Iris pigment epithelial cell (primary cell): ENCODE data around the gene C1orf210.

Experiments
- DNase-seq: peaks from one replicate; pipeline ENCODE4 v3.0.0-alpha.2; 2011; ENCODE audit warnings: low read depth

Gene C1orf210

GRCh38 chr1:43247256-43247921 lies 38.0 kb downstream of the C1orf210 start:
- no peak for DNase-seq

GRCh38 chr1:43246466-43247213 lies 38.7 kb downstream of the C1orf210 start:
- no peak for DNase-seq

GRCh38 chr1:43243299-43243698 lies 42.1 kb downstream of the C1orf210 start:
- DNase-seq = no peak

- peak; percentile 54 for DNase-seq
Observed at GRCh38 chr1:43241413-43241836, 44.0 kb downstream of the C1orf210 start.

DNA sequence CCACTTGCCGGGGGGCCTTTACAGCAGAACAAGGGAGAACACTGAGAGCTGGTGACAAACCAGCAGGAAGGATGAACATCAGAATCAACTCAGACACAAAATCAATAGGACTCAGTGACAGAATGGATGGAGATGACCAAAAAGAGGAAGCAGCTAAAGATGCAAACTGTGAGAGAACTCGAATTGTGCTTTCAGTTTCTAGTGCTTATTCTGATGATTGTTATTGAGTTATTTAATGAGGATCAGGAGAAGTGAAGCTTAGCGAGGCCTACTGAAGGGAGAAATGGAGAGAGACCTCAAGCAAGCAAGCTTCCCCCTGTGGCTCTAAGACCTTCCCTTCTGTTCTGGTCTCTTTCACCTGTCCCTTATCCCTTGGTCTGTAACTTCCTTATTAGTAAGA lies 45.9 kb downstream of the C1orf210 start:
- no peak for DNase-seq

- DNase-seq = no peak
Observed at GRCh38 chr1:43238991-43239469, 46.4 kb downstream of the C1orf210 start.

DNA sequence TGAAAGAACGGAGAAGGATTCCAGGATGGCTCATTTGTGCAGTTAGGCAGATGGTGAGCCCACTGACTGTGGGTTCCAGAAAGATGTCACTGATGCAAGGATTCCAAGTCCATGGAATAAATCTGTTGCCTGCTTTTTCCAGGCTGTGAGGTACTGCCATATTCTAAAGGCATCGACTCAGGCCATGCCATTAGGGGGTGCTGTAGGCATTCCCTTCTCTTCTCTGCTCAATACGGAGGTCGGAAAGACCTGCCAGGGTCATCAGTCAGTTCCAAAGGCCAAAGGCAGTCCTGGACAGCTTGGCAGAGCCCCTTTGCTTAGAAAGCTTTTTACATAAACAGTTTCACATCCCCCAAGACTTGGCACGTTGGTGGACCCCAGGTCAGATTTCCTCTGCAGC lies 47.3 kb downstream of the C1orf210 start:
- peak; percentile 62 for DNase-seq

GRCh38 chr1:43237121-43237520 lies 48.3 kb downstream of the C1orf210 start:
- DNase-seq = no peak

DNA sequence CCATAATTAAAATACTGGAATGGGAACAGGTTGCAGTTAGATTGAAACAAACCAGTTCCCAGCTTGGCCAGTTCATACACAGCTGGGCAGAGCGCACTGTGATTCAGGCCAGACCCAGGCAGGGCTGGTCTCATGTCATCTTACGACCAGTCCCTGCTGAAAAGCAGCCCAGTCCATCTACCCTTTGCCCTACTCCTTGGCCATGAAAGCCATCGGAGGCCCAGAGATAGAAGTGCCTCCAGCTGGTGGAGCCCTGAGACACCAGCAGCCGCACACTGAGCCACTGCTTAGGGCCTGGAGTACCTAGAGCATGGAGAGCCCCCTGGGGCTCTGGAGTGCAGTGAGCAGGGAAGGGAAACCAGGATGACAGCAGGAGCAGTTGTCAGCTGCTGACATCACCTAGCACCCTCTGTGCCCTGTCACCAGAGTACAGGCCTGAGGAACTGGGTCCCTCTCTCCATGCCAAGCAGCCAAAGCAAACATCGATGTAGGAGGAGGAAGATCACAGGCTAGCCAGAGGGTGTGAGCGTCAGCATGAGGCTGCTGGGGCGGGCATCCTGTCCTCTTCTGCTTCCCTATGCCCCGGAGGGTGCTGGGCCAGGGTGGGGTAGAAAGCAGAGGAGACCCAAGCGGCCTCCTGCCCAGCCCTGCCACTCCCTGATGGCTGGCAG lies 49.8 kb downstream of the C1orf210 start:
- DNase-seq = no peak

DNA sequence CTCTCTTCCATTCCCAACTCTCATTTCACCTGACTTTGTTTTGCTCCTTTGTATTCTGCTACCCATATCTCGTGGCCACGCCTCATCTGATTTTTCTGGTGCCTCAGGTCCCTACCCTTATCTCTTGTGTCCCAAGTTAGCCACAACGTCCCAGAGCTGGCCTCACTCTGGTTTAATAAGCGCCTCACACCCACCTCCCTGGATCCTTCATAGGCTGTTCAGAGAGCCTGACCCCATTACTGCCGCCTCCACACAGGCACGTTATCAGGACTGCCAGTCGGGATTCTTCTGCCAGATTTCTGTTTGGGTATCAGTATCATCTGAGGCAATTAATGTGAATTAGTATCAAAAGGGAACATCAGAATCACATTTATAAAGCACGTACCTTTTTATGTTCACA lies 50.3 kb downstream of the C1orf210 start:
- DNase-seq = no peak

GRCh38 chr1:43234267-43234666 lies 51.1 kb downstream of the C1orf210 start:
- no peak for DNase-seq

DNA sequence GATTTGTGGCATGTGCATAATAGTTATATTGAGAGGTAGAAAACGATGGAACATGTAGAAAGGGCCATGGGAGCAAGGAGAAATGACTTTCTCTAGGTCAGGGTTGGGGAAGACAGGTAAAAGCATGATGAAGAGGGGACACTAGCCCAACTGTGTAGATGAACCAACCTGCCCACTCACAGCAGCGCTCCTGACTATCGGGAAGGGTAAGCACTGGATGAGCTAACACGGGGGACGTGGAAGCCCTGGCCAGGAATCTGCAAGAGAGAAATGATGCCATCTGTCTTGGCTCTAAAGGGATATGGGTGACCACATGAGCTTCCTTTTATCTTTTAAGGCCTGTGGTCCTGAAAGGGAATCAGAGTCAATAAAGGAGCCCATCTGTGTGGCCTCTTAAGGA lies 51.8 kb downstream of the C1orf210 start:
- no peak for DNase-seq

DNA sequence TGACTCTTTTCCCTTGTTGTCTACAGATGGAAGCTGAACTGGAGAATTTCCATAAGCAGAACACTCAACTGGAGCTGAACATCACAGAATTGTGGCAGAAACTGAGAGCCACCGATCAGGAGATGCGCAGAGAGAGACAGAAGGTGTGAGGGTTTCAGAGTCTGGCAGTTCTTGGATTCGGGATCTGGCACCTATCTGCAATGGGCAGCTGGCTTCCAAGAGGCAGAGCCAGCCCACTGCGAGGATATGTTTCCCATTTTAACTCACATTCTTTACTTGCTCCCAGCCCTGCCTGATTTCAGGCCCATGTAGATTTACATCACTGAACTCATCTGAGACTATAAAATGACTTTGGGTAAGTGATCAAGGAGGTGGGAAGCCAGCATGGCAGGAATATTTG lies 52.9 kb downstream of the C1orf210 start:
- no peak for DNase-seq

- peak; percentile 78 for DNase-seq
Observed at GRCh38 chr1:43232074-43232473, 53.3 kb downstream of the C1orf210 start.
